WERI-Rb-1 (cell line): ENCODE results near the gene FAM171A2.

Experiments
- DNase-seq: peaks from one replicate; pipeline ENCODE4 v3.0.0-alpha.2; 2020
- H3K27ac ChIP-seq: fragments of 250-450 bp; sonication (Bioruptor Pico); 2 replicates; pipeline ENCODE4 v1.5.1; 2020; ENCODE audit warnings: mild to moderate bottlenecking, moderate library complexity
- H3K27me3 ChIP-seq: fragments of 250-450 bp; sonication (Bioruptor Pico); 2 replicates; pipeline ENCODE4 v1.5.1; 2021; ENCODE audit warnings: mild to moderate bottlenecking, low read depth, moderate library complexity; ENCODE audit not compliant: insufficient read depth, severe bottlenecking
- H3K36me3 ChIP-seq: fragments of 250-450 bp; sonication (Bioruptor Pico); 2 replicates; pipeline ENCODE4 v1.5.1; 2020; ENCODE audit warnings: mild to moderate bottlenecking, moderate library complexity
- H3K4me3 ChIP-seq: 2 replicates; pipeline ENCODE4 v1.5.1; 2011; ENCODE audit warnings: low read depth, mild to moderate bottlenecking, control low read depth, low read length
- H3K9me3 ChIP-seq: fragments of 250-450 bp; sonication (Bioruptor Pico); 2 replicates; pipeline ENCODE4 v1.5.1; 2021; ENCODE audit warnings: mild to moderate bottlenecking, moderate library complexity; ENCODE audit not compliant: severe bottlenecking
- CTCF ChIP-seq: IDR thresholded peaks from 2 replicates; pipeline ENCODE4 v1.5.1; 2011; ENCODE audit warnings: low read depth, mild to moderate bottlenecking, control low read depth, inconsistent platforms, low read length

Gene FAM171A2

GRCh38 chr17:44360144-44360533 is 3.5 kb downstream of the FAM171A2 start:
- H3K9me3 ChIP-seq: no peaks in the 10 kb centered on the region
- no peak for DNase-seq
- no peak overlapping the region for H3K27ac ChIP-seq
- H3K27me3 ChIP-seq: no peaks in the 10 kb centered on the region
- H3K4me3 ChIP-seq: no peak overlapping the region
- TF ChIP-seq CTCF: no peak
- peaks cover 30% of the 10 kb centered on the region for H3K36me3 ChIP-seq

- H3K36me3 ChIP-seq: peaks cover 33% of the 10 kb centered on the region
- no peak for TF ChIP-seq CTCF
- H3K4me3 ChIP-seq: no peak overlapping the region
- H3K27me3 ChIP-seq: no peaks in the 10 kb centered on the region
- DNase-seq: peak; percentile 8
- no peaks in the 10 kb centered on the region for H3K9me3 ChIP-seq
- no peak overlapping the region for H3K27ac ChIP-seq
These were observed 4.1 kb downstream of the FAM171A2 start for GRCh38 chr17:44359458-44360143.

- TF ChIP-seq CTCF: no peak
- Histone ChIP-seq H3K4me3 (no peak overlapping the region), H3K27ac (no peak overlapping the region), H3K27me3 (no peaks in the 10 kb centered on the region), H3K36me3 (peaks cover 33% of the 10 kb centered on the region), H3K9me3 (no peaks in the 10 kb centered on the region)
- DNase-seq: no peak
These were observed 4.6 kb downstream of the FAM171A2 start for GRCh38 chr17:44359006-44359405.

GRCh38 chr17:44358066-44358465 is 5.6 kb downstream of the FAM171A2 start:
- H3K4me3 ChIP-seq: no peak overlapping the region
- H3K36me3 ChIP-seq: peaks cover 33% of the 10 kb centered on the region
- no peaks in the 10 kb centered on the region for H3K27me3 ChIP-seq
- no peak overlapping the region for H3K27ac ChIP-seq
- DNase-seq: peak; percentile 22
- no peak for TF ChIP-seq CTCF
- H3K9me3 ChIP-seq: no peaks in the 10 kb centered on the region

- peak; percentile 10 for DNase-seq
- Histone ChIP-seq H3K36me3 (peaks cover 51% of the 10 kb centered on the region), H3K9me3 (no peaks in the 10 kb centered on the region), H3K4me3 (no peak overlapping the region), H3K27me3 (no peaks in the 10 kb centered on the region), H3K27ac (no peak overlapping the region)
- TF ChIP-seq CTCF: no peak
These were observed 7.4 kb downstream of the FAM171A2 start for GRCh38 chr17:44356241-44356640.

- Histone ChIP-seq H3K4me3 (no peak overlapping the region), H3K27me3 (no peaks in the 10 kb centered on the region), H3K9me3 (no peaks in the 10 kb centered on the region), H3K36me3 (peaks cover 57% of the 10 kb centered on the region), H3K27ac (no peak overlapping the region)
- DNase-seq: no peak
- no peak for TF ChIP-seq CTCF
These were observed 8.0 kb downstream of the FAM171A2 start for GRCh38 chr17:44355642-44356099.
